SK-N-SH (cell line): ENCODE data around the gene DNAH5.

Experiments
- ELF1 ChIP-seq: IDR thresholded peaks from 2 replicates; pipeline ENCODE4 v1.4.0; 2012
- NFIC ChIP-seq: IDR thresholded peaks from 2 replicates; pipeline ENCODE4 v1.4.0; 2012; ENCODE audit warnings: borderline replicate concordance
- RAD21 ChIP-seq: IDR thresholded peaks from 2 replicates; pipeline ENCODE4 v1.6.1; 2012; ENCODE audit warnings: mild to moderate bottlenecking, low read length
- RFX5 ChIP-seq: IDR thresholded peaks from 2 replicates; pipeline ENCODE4 v1.6.1; 2012; ENCODE audit warnings: mild to moderate bottlenecking, improper control_type of control experiment, low read length
- USF1 ChIP-seq: IDR thresholded peaks from 2 replicates; pipeline ENCODE4 v1.4.0; 2012; ENCODE audit warnings: low read depth, borderline replicate concordance
- USF2 ChIP-seq: fragments of 150-350 bp; IDR thresholded peaks from 2 replicates; pipeline ENCODE4 v1.6.1; 2017; ENCODE audit warnings: antibody characterized with exemption, low read length, low read depth, borderline replicate concordance
- TF ChIP-seq, protein P1 (sequence below): fragments of 200-600 bp; sonication (generic); IDR thresholded peaks from 2 replicates; pipeline ENCODE4 v1.6.1; 2017; ENCODE audit warnings: antibody characterized with exemption, mild to moderate bottlenecking, moderate library complexity

DNA sequence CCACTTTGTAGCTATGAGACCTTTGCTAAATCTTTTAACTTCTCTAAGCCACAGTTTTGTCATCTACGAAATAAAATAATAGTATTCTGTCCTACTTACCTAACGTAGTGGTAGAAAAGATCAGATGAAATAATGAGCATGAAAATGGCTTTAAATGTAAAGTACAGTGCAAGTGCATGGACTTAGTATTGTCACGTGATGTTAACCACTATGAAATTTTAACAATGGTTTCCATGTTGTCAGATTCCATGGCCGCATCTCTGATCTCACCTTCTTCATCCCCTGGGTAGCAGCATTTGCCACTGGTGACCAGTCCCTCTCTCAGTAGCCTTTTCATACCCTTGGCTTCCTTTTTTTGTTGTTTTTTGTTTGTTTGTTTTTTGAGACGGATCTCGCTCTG is 45.9 kb downstream of the DNAH5 start:
- TF ChIP-seq, protein P1, sequence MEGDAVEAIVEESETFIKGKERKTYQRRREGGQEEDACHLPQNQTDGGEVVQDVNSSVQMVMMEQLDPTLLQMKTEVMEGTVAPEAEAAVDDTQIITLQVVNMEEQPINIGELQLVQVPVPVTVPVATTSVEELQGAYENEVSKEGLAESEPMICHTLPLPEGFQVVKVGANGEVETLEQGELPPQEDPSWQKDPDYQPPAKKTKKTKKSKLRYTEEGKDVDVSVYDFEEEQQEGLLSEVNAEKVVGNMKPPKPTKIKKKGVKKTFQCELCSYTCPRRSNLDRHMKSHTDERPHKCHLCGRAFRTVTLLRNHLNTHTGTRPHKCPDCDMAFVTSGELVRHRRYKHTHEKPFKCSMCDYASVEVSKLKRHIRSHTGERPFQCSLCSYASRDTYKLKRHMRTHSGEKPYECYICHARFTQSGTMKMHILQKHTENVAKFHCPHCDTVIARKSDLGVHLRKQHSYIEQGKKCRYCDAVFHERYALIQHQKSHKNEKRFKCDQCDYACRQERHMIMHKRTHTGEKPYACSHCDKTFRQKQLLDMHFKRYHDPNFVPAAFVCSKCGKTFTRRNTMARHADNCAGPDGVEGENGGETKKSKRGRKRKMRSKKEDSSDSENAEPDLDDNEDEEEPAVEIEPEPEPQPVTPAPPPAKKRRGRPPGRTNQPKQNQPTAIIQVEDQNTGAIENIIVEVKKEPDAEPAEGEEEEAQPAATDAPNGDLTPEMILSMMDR = no peak
- TF ChIP-seq RFX5 = no peak
- TF ChIP-seq NFIC = no peak
- no peak for TF ChIP-seq USF1
- TF ChIP-seq ELF1 = no peak
- no peak for TF ChIP-seq USF2
- no peak for TF ChIP-seq RAD21
